ENCODE data around the gene DCAF10. TPM values are rescaled to one million over a fixed set of nuclear protein-coding genes. Genes with fewer than 3 reads are reported as not detected.

The DCAF10 gene
- polyA plus RNA-seq, 1 donor from 2014 or later: 23.3 TPM

GRCh38 chr9:37775216-37775919 is 25.2 kb upstream of the DCAF10 start:
- Histone ChIP-seq H3K4me3 (ENCODE audit: low read length) (no peak overlapping the region), H3K79me2 (replicated peaks; ENCODE audit: insufficient read depth, low read length) (no peaks in the 10 kb centered on the region), H3K9ac (ENCODE audit: low read length) (no peak overlapping the region), H3F3A (ENCODE audit: insufficient read depth, low read length, poor library complexity, severe bottlenecking) (no peaks in the 10 kb centered on the region), H3K4me2 (ENCODE audit: low read length) (no peak overlapping the region), H3K27me3 (ENCODE audit: insufficient read depth, low read depth, low read length) (no peaks in the 10 kb centered on the region), H3K9me3 (ENCODE audit: low read length) (no peaks in the 10 kb centered on the region), H3K9me2 (ENCODE audit: insufficient read depth, low read length) (no peaks in the 10 kb centered on the region), H4K20me1 (ENCODE audit: insufficient read depth) (no peaks in the 10 kb centered on the region), H3K27ac (ENCODE audit: low read length) (no peak overlapping the region), H2AFZ (ENCODE audit: low read depth, low read length) (no peak overlapping the region), H3K36me3 (ENCODE audit: insufficient read depth, low read length) (peaks cover 5% of the 10 kb centered on the region)
- no peak for TF ChIP-seq REST (IDR thresholded peaks at IDR 0.05; ENCODE audit: borderline replicate concordance)
- no peak for TF ChIP-seq TAF1 (IDR thresholded peaks at IDR 0.05; ENCODE audit: low read depth)
- no peak for TF ChIP-seq MXI1 (conservative IDR thresholded peaks at IDR 0.05; ENCODE audit: poor library complexity, severe bottlenecking)
- TF ChIP-seq RAD21 (conservative IDR thresholded peaks at IDR 0.05): no peak

- H3K9me3 ChIP-seq (ENCODE audit: low read length): no peaks in the 10 kb centered on the region
- no peaks in the 10 kb centered on the region for H3F3A ChIP-seq (ENCODE audit: insufficient read depth, low read length, poor library complexity, severe bottlenecking)
- H3K9ac ChIP-seq (ENCODE audit: low read length): no peak overlapping the region
- H3K4me2 ChIP-seq (ENCODE audit: low read length): no peak overlapping the region
- peaks cover 5% of the 10 kb centered on the region for H3K36me3 ChIP-seq (ENCODE audit: insufficient read depth, low read length)
- no peak for TF ChIP-seq POLR2AphosphoS5 (IDR thresholded peaks at IDR 0.05)
- TF ChIP-seq REST (IDR thresholded peaks at IDR 0.05; ENCODE audit: borderline replicate concordance): no peak
- TF ChIP-seq TAF1 (IDR thresholded peaks at IDR 0.05; ENCODE audit: low read depth): no peak
- no peak for TF ChIP-seq EP300 (conservative IDR thresholded peaks at IDR 0.05; ENCODE audit: poor library complexity, severe bottlenecking)
- no peak for TF ChIP-seq MXI1 (conservative IDR thresholded peaks at IDR 0.05; ENCODE audit: poor library complexity, severe bottlenecking)
- TF ChIP-seq CTCF (IDR thresholded peaks at IDR 0.05; ENCODE audit: poor library complexity, severe bottlenecking): no peak
- TF ChIP-seq RAD21 (conservative IDR thresholded peaks at IDR 0.05): no peak
- no peak for TF ChIP-seq EZH2 (IDR thresholded peaks at IDR 0.05; ENCODE audit: borderline replicate concordance, insufficient read depth, low read length, poor library complexity, severe bottlenecking)
- TF ChIP-seq SMC3 (conservative IDR thresholded peaks at IDR 0.05; ENCODE audit: poor library complexity): no peak
- H3K79me2 ChIP-seq (replicated peaks; ENCODE audit: insufficient read depth, low read length): no peaks in the 10 kb centered on the region
- H3K27ac ChIP-seq (ENCODE audit: low read length): no peak overlapping the region
- H2AFZ ChIP-seq (ENCODE audit: low read depth, low read length): no peak overlapping the region
- no peaks in the 10 kb centered on the region for H3K27me3 ChIP-seq (ENCODE audit: insufficient read depth, low read depth, low read length)
- no peaks in the 10 kb centered on the region for H4K20me1 ChIP-seq (ENCODE audit: insufficient read depth)
- H3K4me3 ChIP-seq (ENCODE audit: low read length): no peak overlapping the region
- no peaks in the 10 kb centered on the region for H3K9me2 ChIP-seq (ENCODE audit: insufficient read depth, low read length)
Measured at GRCh38 chr9:37776328-37776727, 24.3 kb upstream of the DCAF10 start.

Data from neural cell (in vitro differentiated cells).